AG09319 (cell line): Measurements from ENCODE around the gene TAF12.

Experiments used
- DNase-seq: peaks from one replicate; pipeline ENCODE4 v3.0.0-alpha.2; 2010; ENCODE audit warnings: low read depth; ENCODE audit errors: extremely low read depth
- CTCF ChIP-seq: IDR thresholded peaks from 2 replicates; pipeline ENCODE4 v1.5.1; 2011; ENCODE audit warnings: low read depth, mild to moderate bottlenecking, inconsistent platforms, low read length, moderate library complexity

The TAF12 gene

GRCh38 chr1:28582248-28582615 lies 60.6 kb downstream of the TAF12 start:
- no peak for TF ChIP-seq CTCF
- DNase-seq, result no peak

GRCh38 chr1:28581531-28582247 lies 61.2 kb downstream of the TAF12 start:
- TF ChIP-seq CTCF, result no peak; the same call in 1 of the 2 replicates
- DNase-seq, result peak; percentile 94

- DNase-seq, result no peak
- peak; percentile 14 for TF ChIP-seq CTCF
Measured at GRCh38 chr1:28580722-28581530, 61.9 kb downstream of the TAF12 start.

- DNase-seq, result no peak
- TF ChIP-seq CTCF, result no peak
Measured at GRCh38 chr1:28579401-28579800, 63.5 kb downstream of the TAF12 start.

GRCh38 chr1:28578696-28579218 lies 64.1 kb downstream of the TAF12 start:
- TF ChIP-seq CTCF, result no peak
- no peak for DNase-seq

- DNase-seq, result no peak
- no peak for TF ChIP-seq CTCF
Measured at GRCh38 chr1:28577738-28578536, 64.9 kb downstream of the TAF12 start.
